Smooth muscle cell (in vitro differentiated cells): ENCODE measurements around the gene FAM53B. TPM values are rescaled to one million over a fixed set of nuclear protein-coding genes. Genes with fewer than 3 reads are reported as not detected.

Experiments used
- DNase-seq: peaks from one replicate; lab custom pipeline; 2025; ENCODE audit not compliant: unreplicated experiment; lab: John Stamatoyannopoulos, UW
- H2AFZ ChIP-seq: fragments of 200-600 bp; sonication (generic); 2 replicates; pipeline ENCODE4 v1.6.0; 2016; ENCODE audit warnings: antibody characterized with exemption, low read depth, mild to moderate bottlenecking
- H3F3A ChIP-seq: fragments of 200-600 bp; sonication (generic); 2 replicates; pipeline ENCODE4 v1.6.0; 2017; ENCODE audit warnings: antibody characterized with exemption, low read depth
- H3K27ac ChIP-seq: fragments of 200-600 bp; sonication (generic); 2 replicates; pipeline ENCODE4 v1.5.1; 2016; ENCODE audit warnings: low read depth, mild to moderate bottlenecking
- H3K27me3 ChIP-seq: fragments of 200-600 bp; sonication (generic); 2 replicates; pipeline ENCODE4 v1.6.1; 2016; ENCODE audit warnings: low read depth, mild to moderate bottlenecking
- H3K36me3 ChIP-seq: fragments of 200-600 bp; sonication (generic); 2 replicates; pipeline ENCODE4 v1.5.1; 2016; ENCODE audit warnings: low read depth
- H3K4me1 ChIP-seq: fragments of 200-600 bp; sonication (generic); 2 replicates; pipeline ENCODE4 v1.5.1; 2016; ENCODE audit warnings: low read depth
- H3K4me2 ChIP-seq: fragments of 200-600 bp; sonication (generic); 2 replicates; pipeline ENCODE4 v1.6.0; 2016; ENCODE audit warnings: mild to moderate bottlenecking
- H3K4me3 ChIP-seq: fragments of 200-600 bp; sonication (generic); 2 replicates; pipeline ENCODE4 v1.5.1; 2016; ENCODE audit warnings: mild to moderate bottlenecking
- H3K79me2 ChIP-seq: fragments of 200-600 bp; sonication (generic); 2 replicates; pipeline ENCODE4 v1.6.0; 2016; ENCODE audit warnings: low read depth, mild to moderate bottlenecking
- H3K9ac ChIP-seq: fragments of 200-600 bp; sonication (generic); 2 replicates; pipeline ENCODE4 v1.6.0; 2016; ENCODE audit warnings: low read depth
- H3K9me3 ChIP-seq: fragments of 200-600 bp; sonication (generic); replicated peaks from 2 replicates; pipeline ENCODE4 v1.5.1; 2016; ENCODE audit warnings: low read depth
- H4K20me1 ChIP-seq: fragments of 200-600 bp; sonication (generic); 2 replicates; pipeline ENCODE4 v1.6.0; 2016; ENCODE audit warnings: low read depth
- CTCF ChIP-seq: fragments of 200-600 bp; sonication (generic); IDR thresholded peaks from 2 replicates; pipeline ENCODE4 v1.5.1; 2017; ENCODE audit warnings: borderline replicate concordance, mild to moderate bottlenecking, antibody characterized with exemption; ENCODE audit not compliant: insufficient read depth, poor library complexity, severe bottlenecking
- WGBS: methylation state at CpG from one replicate; pipeline ENCODE4 v1.1.7; 2016; ENCODE audit warnings: low lambda C conversion rate; 5-methylcytosine and 5-hydroxymethylcytosine counted together
- polyA plus RNA-seq: library from polyadenylated mRNA; unstranded; fragments of >200 nt; fragmentation: Nextera tagmentation; extraction: Ambion mirVana; gene quantifications from 2 replicates; pipeline ENCODE4 v1.2.1, GENCODE V29; 2016
- total RNA-seq: library from RNA; depleted of rRNA; stranded (reverse); fragments of >200 nt; gene quantifications from 2 replicates; pipeline ENCODE4 v1.2.3, GENCODE V29; 2014

FAM53B gene
- total and polyA plus RNA-seq, 2 experiments from 2014 or later: 5.5 to 6.2 TPM

GRCh38 chr10:124616040-124616835 is 127.9 kb downstream of the FAM53B start:
- no peaks in the 10 kb centered on the region for H3K27me3 ChIP-seq
- H3K79me2 ChIP-seq: no peaks in the 10 kb centered on the region
- no peak overlapping the region for H3K9ac ChIP-seq
- no peak for DNase-seq
- TF ChIP-seq CTCF: no peak
- H3K4me3 ChIP-seq: no peak overlapping the region
- H3K27ac ChIP-seq: no peak overlapping the region
- H3K4me1 ChIP-seq: peaks cover 9% of the 10 kb centered on the region
- H4K20me1 ChIP-seq: peaks cover 7% of the 10 kb centered on the region
- no peaks in the 10 kb centered on the region for H3K36me3 ChIP-seq
- 81% methylated on average over 30 of the region's 30 CpGs for WGBS
- no peak overlapping the region for H3K4me2 ChIP-seq
- H3F3A ChIP-seq: no peaks in the 10 kb centered on the region
- no peaks in the 10 kb centered on the region for H3K9me3 ChIP-seq
- H2AFZ ChIP-seq: no peak overlapping the region

GRCh38 chr10:124615259-124615658 is 128.9 kb downstream of the FAM53B start:
- WGBS: 95% methylated on average over 31 of the region's 34 CpGs
- Histone ChIP-seq H3K79me2 (no peaks in the 10 kb centered on the region), H3K4me3 (no peak overlapping the region), H3K27ac (no peak overlapping the region), H4K20me1 (peaks cover 7% of the 10 kb centered on the region), H2AFZ (no peak overlapping the region), H3K9me3 (no peaks in the 10 kb centered on the region), H3F3A (no peaks in the 10 kb centered on the region), H3K27me3 (no peaks in the 10 kb centered on the region), H3K4me2 (no peak overlapping the region), H3K9ac (no peak overlapping the region), H3K36me3 (no peaks in the 10 kb centered on the region), H3K4me1 (peaks cover 9% of the 10 kb centered on the region)
- no peak for DNase-seq
- no peak for TF ChIP-seq CTCF

GRCh38 chr10:124614003-124614659 is 130.0 kb downstream of the FAM53B start:
- Histone ChIP-seq H3K4me3 (no peak overlapping the region), H3F3A (no peaks in the 10 kb centered on the region), H3K9me3 (no peaks in the 10 kb centered on the region), H3K27me3 (no peaks in the 10 kb centered on the region), H2AFZ (no peak overlapping the region), H3K9ac (no peak overlapping the region), H3K27ac (no peak overlapping the region), H4K20me1 (peaks cover 7% of the 10 kb centered on the region), H3K4me2 (no peak overlapping the region), H3K79me2 (no peaks in the 10 kb centered on the region), H3K36me3 (no peaks in the 10 kb centered on the region), H3K4me1 (no peaks in the 10 kb centered on the region)
- 96% methylated on average over 11 of the region's 11 CpGs for WGBS
- TF ChIP-seq CTCF: no peak
- DNase-seq: no peak
